ENCODE results near the gene LYRM4. TPM values are rescaled to one million over a fixed set of nuclear protein-coding genes. Genes with fewer than 3 reads are reported as not detected.

LYRM4 gene
- total and polyA plus RNA-seq, 2 donors (not counting 1 experiment from before 2014, with no cell fraction given): 22.1 to 29.5 TPM

DNA sequence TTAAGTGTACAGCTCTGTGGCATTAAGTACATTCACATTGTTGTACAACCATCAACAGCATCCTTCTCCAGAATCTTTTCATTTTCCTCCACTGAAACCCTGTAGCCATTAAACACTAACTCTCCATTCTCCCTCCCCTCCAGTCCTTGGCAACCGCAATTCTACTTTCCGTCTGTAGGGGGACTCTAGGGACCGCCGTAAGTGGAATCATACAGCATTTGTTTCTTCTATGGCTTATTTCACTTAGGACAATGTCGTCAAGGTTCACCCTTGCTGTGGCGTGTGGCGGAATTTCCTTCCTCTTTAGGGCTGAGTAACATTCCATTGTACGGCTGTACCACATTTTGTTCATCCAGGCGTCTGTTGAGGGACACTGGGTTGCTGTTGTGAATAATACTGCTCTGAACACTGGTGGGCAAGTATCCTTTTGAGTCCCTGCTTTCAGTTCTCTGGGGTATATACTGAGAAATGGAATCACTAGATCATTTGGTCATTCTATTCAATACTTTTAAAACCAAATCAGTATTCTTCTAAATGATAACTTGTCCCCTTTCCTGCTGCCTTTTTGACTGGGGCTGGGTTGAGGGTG lies 124.9 kb downstream of the LYRM4 start:
- ATAC-seq (ENCODE audit: low read depth) (peak; percentile 36), DNase-seq (peak; percentile 69)
- Histone ChIP-seq H3K9ac (ENCODE audit: low read length) (no peak overlapping the region), H2AFZ (ENCODE audit: insufficient read depth, low read depth, low read length, poor library complexity, severe bottlenecking) (no peak overlapping the region), H3K27me3 (replicated peaks in 1 of 4; ENCODE audit: control extremely low read depth in 1 of 4, control insufficient read depth in 3 of 4, insufficient read depth in 4 of 4, low read length in 3 of 4) (no peaks in the 10 kb centered on the region), H3K4me1 (ENCODE audit: control insufficient read depth in 2 of 2, insufficient read depth in 2 of 2, low read length in 2 of 2) (peaks cover 31 to 47% of the 10 kb centered on the region in 2 donors), H3K27ac (ENCODE audit: low read length in 2 of 2) (no peak overlapping the region), H3K4me2 (replicated peaks; ENCODE audit: low read depth, low read length, poor library complexity, severe bottlenecking) (peak overlapping the region; percentile 1), H3K9me3 (ENCODE audit: control extremely low read depth in 1 of 3, control insufficient read depth in 2 of 3, insufficient read depth in 1 of 3, low read length in 2 of 3) (peaks cover 0 to 6% (median 2%) of the 10 kb centered on the region in 3 donors), H3K79me2 (ENCODE audit: control insufficient read depth, insufficient read depth, low read length) (no peaks in the 10 kb centered on the region), H3K4me3 (ENCODE audit: control extremely low read depth in 1 of 5, extremely low read depth in 1 of 5, insufficient read depth in 1 of 5, low read depth in 2 of 5, low read length in 4 of 5) (no peak overlapping the region), H3K36me3 (replicated peaks in 1 of 2; ENCODE audit: control extremely low read depth in 1 of 2, control insufficient read depth in 1 of 2, extremely low read depth in 1 of 2, insufficient read depth in 2 of 2, low read length in 1 of 2) (no peaks in the 10 kb centered on the region), H4K20me1 (ENCODE audit: control insufficient read depth, insufficient read depth, low read length, poor library complexity, severe bottlenecking) (no peaks in the 10 kb centered on the region)
- ChIA-PET POLR2A (no interaction called here), CTCF (interaction anchor here (0.6 to 1.7 kb wide), 2 partner anchors 11 to 167 kb away, joined by 3 to 7 read pairs; no protein-coding TSS in a partner anchor)
- no CpG with 5 or more reads among the region's 9 CpGs for WGBS (ENCODE audit: insufficient coverage)
- Mint-ChIP-seq H3K27ac (peak overlapping the region; percentile 1), H3K9me3 (ENCODE audit: insufficient read depth) (no peaks in the 10 kb centered on the region), H3K27me3 (no peaks in the 10 kb centered on the region), H3K4me1 (peaks cover 63% of the 10 kb centered on the region), H3K4me3 (no peak overlapping the region)
- no peak for TF ChIP-seq EZH2 (IDR thresholded peaks at IDR 0.05; ENCODE audit: borderline replicate concordance, insufficient read depth, low read depth, low read length, poor library complexity, severe bottlenecking)
- TF ChIP-seq, protein P1, sequence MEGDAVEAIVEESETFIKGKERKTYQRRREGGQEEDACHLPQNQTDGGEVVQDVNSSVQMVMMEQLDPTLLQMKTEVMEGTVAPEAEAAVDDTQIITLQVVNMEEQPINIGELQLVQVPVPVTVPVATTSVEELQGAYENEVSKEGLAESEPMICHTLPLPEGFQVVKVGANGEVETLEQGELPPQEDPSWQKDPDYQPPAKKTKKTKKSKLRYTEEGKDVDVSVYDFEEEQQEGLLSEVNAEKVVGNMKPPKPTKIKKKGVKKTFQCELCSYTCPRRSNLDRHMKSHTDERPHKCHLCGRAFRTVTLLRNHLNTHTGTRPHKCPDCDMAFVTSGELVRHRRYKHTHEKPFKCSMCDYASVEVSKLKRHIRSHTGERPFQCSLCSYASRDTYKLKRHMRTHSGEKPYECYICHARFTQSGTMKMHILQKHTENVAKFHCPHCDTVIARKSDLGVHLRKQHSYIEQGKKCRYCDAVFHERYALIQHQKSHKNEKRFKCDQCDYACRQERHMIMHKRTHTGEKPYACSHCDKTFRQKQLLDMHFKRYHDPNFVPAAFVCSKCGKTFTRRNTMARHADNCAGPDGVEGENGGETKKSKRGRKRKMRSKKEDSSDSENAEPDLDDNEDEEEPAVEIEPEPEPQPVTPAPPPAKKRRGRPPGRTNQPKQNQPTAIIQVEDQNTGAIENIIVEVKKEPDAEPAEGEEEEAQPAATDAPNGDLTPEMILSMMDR (IDR thresholded peaks at IDR 0.05): peak; percentile 80
- intact Hi-C loops (cut with micrococcal nuclease): loop anchor here (10.0 kb wide), 1 partner anchor 51 kb away; the partner anchor contains the start of gene PPP1R3G

DNA sequence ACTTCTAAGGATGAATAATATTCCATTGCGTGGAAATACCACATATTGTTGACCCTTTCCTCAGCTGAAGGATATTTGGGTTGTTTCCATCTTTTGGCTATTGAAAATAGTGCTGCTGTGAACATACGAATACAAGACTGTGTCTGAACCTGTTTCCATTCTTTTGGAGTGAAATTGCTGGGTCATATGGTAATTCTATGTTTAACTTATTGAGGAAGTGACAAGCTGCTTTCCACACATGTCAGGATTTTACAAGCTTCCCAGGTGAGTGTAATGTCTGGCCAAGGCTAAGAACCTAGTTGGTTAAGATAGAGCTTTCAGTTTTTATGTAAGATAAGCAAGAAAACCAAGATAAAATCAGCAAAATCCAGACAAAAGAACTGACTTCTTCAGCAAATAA lies 126.8 kb downstream of the LYRM4 start:
- Histone ChIP-seq H3K9ac (ENCODE audit: low read length) (no peak overlapping the region), H3K4me2 (replicated peaks; ENCODE audit: low read depth, low read length, poor library complexity, severe bottlenecking) (no peak overlapping the region), H3K4me3 (ENCODE audit: control extremely low read depth in 1 of 5, extremely low read depth in 1 of 5, insufficient read depth in 1 of 5, low read depth in 2 of 5, low read length in 4 of 5) (no peak overlapping the region), H2AFZ (ENCODE audit: insufficient read depth, low read depth, low read length, poor library complexity, severe bottlenecking) (no peak overlapping the region), H3K4me1 (ENCODE audit: control insufficient read depth in 2 of 2, insufficient read depth in 2 of 2, low read length in 2 of 2) (peaks cover 24 to 33% of the 10 kb centered on the region in 2 donors), H4K20me1 (ENCODE audit: control insufficient read depth, insufficient read depth, low read length, poor library complexity, severe bottlenecking) (no peaks in the 10 kb centered on the region), H3K79me2 (ENCODE audit: control insufficient read depth, insufficient read depth, low read length) (no peaks in the 10 kb centered on the region), H3K9me3 (ENCODE audit: control extremely low read depth in 1 of 3, control insufficient read depth in 2 of 3, insufficient read depth in 1 of 3, low read length in 2 of 3) (no peaks in the 10 kb centered on the region), H3K36me3 (replicated peaks in 1 of 2; ENCODE audit: control extremely low read depth in 1 of 2, control insufficient read depth in 1 of 2, extremely low read depth in 1 of 2, insufficient read depth in 2 of 2, low read length in 1 of 2) (no peaks in the 10 kb centered on the region), H3K27me3 (replicated peaks in 1 of 4; ENCODE audit: control extremely low read depth in 1 of 4, control insufficient read depth in 3 of 4, insufficient read depth in 4 of 4, low read length in 3 of 4) (no peaks in the 10 kb centered on the region), H3K27ac (ENCODE audit: low read length in 2 of 2) (no peak overlapping the region)
- H3K27ac Mint-ChIP-seq: no peak overlapping the region
- TF ChIP-seq EZH2 (IDR thresholded peaks at IDR 0.05; ENCODE audit: borderline replicate concordance, insufficient read depth, low read depth, low read length, poor library complexity, severe bottlenecking): no peak
- TF ChIP-seq, protein P1 (IDR thresholded peaks at IDR 0.05): no peak
- ChIA-PET CTCF (interaction anchor here (0.9 to 2.9 kb wide), 3 partner anchors 8 to 13 kb away, joined by 3 to 21 read pairs (median 3); no protein-coding TSS in a partner anchor), POLR2A (no interaction called here)
- intact Hi-C loops (cut with micrococcal nuclease): loop anchor here (10.0 kb wide), 1 partner anchor 49 kb away; the partner anchor contains the start of gene PPP1R3G
- ATAC-seq (ENCODE audit: low read depth) (no peak), DNase-seq (no peak)
- H3K4me1 Mint-ChIP-seq: peaks cover 52% of the 10 kb centered on the region
- H3K9me3 Mint-ChIP-seq (ENCODE audit: insufficient read depth): no peaks in the 10 kb centered on the region
- no peaks in the 10 kb centered on the region for H3K27me3 Mint-ChIP-seq
- 100% methylated on average over 2 of the region's 2 CpGs for WGBS (ENCODE audit: insufficient coverage)
- H3K4me3 Mint-ChIP-seq: no peak overlapping the region
